Cardiac ventricle fibroblast (primary cell): Measurements from ENCODE around the gene KIF23. TPM values are rescaled to one million over a fixed set of nuclear protein-coding genes. Genes with fewer than 3 reads are reported as not detected.

Experiments used
- total RNA-seq: library from RNA; depleted of rRNA; stranded (reverse); fragments of >200 nt; gene quantifications from 2 replicates; pipeline ENCODE4 v1.2.3, GENCODE V29; 2015

Gene KIF23
- total RNA-seq, result 3.0 and 5.6 TPM in 2 replicates

DNA sequence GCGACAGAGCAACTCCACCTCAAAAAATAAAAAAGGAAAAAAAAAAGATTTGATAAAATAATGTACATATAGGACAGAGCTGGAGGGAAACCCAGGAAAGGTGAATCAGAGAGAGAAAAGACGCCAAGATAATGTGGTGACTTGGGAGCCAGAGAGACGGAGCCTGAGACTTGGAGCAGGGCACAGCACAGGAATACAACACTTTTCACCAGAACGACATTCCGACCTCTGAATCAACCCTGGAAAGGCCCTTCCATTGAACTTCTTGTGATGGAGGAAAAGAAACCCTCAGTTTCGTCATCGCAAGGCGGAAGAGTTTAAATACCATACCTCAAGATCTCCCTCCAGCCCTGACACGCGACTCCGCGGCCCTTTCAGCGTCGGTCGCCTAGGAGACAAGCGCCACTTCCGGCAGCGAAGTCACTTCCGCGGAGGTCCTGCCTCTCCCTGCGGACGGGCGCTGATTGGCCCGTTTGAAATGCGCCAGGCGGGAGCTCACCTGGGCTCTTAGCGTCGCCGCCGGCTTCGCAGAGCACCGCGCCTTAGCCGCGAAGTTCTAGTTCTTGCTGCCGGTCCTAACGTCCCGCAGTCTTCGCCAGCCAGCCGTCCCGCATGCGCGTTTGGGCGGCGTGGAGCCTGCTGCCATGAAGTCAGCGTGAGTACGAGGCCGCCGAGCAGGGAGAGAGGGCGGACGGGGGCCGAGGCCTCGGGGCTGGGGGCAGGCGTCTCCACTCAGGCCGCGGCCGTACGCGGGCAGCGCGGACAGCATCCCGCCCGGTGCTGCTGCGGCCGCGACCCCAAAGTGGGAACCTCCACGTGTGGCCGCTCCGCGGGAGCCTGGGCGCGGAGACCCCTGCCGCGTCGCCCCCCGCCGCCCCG lies at the start of gene KIF23:
TSS of gene KIF23 (plus strand) at position 528 of the 879 bp plus-strand sequence. CDS start at position 645, 117 bp downstream.

DNA sequence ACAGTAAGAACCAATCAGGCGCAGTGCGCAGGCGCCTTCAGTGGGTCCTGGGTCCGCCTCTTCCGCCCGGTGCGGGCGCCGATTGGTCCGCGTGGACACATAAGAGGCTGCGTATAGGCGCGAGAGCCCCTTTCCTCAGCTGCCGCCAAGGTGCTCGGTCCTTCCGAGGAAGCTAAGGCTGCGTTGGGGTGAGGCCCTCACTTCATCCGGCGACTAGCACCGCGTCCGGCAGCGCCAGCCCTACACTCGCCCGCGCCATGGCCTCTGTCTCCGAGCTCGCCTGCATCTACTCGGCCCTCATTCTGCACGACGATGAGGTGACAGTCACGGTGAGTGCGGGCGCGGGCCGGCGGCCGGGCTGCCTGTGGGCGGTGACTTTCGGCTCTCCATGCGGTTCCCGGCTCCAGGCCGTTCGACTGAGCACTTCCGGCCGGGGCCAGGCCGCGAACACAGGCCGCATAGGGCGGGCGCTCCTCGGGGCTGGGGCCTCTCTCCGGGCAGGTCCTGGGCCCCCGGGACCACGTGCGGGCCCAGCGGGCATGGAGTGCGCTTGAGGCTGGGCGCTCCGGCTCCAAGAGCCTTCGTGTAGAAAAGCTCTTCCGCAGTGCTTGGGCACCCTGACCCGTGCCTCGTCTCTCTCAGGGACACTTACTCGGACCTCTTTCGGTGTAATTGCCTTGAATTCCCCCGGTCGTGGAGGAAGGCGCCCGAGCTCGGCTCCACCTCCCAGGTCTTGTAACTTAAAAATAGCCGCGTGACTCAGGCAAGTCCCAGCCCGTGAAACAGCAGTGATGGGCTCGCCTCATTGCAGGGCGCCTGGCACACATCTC lies 38.8 kb downstream of the KIF23 start, which contains the start of gene RPLP1:
TSS of gene RPLP1 (plus strand) at position 127 of the 830 bp plus-strand sequence. CDS start at position 258, 131 bp downstream.

Other genes with a start within 250 kb of the KIF23 start
- 0.94 and 1.5 TPM in 2 replicates for gene PAQR5, start 115.4 kb upstream of the KIF23 start, total RNA-seq
- 506 and 764 TPM in 2 replicates for gene RPLP1, start 38.5 kb downstream of the KIF23 start, total RNA-seq